Activated T-cell treated with anti-CD3 and anti-CD28 coated beads, Interleukin-2, amount 50 U/mL, for 72 hours (primary cell): Measurements from ENCODE around the gene C19orf12. TPM values are rescaled to one million over a fixed set of nuclear protein-coding genes. Genes with fewer than 3 reads are reported as not detected.
A peak's percentile ranks its signal among the peaks of the same experiment; 100 is the strongest.

Experiments used
- ATAC-seq, 2 donors: fragments of 150-1000 bp; cut with Tn5 transposase; replicated peaks in 1 of 2; 2 replicates each; pipeline ENCODE4 v1.10.0; 2021; ENCODE audit warnings: moderate library complexity in 2 of 2, mild to moderate bottlenecking in 1 of 2
- DNase-seq, 2 donors: peaks; one replicate each; pipeline ENCODE4 v3.0.0; 2021 to 2022; ENCODE audit warnings: mixed read lengths in 1 of 2
- H3K27ac Mint-ChIP-seq: one replicate; pipeline ENCODE4 v1.8.0; 2022; ENCODE audit warnings: mild to moderate bottlenecking, moderate library complexity, mixed read lengths
- H3K27me3 Mint-ChIP-seq: one replicate; pipeline ENCODE4 v1.8.0; 2022; ENCODE audit warnings: low read depth, mixed read lengths
- H3K36me3 Mint-ChIP-seq, 2 donors: one replicate each; pipeline ENCODE4 v1.8.0; 2022; ENCODE audit warnings: mixed read lengths in 2 of 2, mild to moderate bottlenecking in 1 of 2; ENCODE audit not compliant: insufficient read depth in 2 of 2
- H3K4me1 Mint-ChIP-seq: one replicate; pipeline ENCODE4 v1.8.0; 2022; ENCODE audit warnings: low read depth, mixed read lengths
- H3K4me3 Mint-ChIP-seq, 2 donors: one replicate each; pipeline ENCODE4 v1.8.0; 2022; ENCODE audit warnings: mild to moderate bottlenecking in 2 of 2, mixed read lengths in 2 of 2, moderate library complexity in 2 of 2
- H3K9me3 Mint-ChIP-seq, 2 donors: one replicate each; pipeline ENCODE4 v1.8.0; 2022; ENCODE audit warnings: mixed read lengths in 2 of 2
- total RNA-seq, 2 donors: library from RNA; stranded (reverse); gene quantifications; one replicate each; pipeline ENCODE4 v1.2.3, GENCODE V29; 2022

C19orf12 gene
- total RNA-seq, 2 donors from 2014 or later, result 32.1 to 35.6 TPM

DNA sequence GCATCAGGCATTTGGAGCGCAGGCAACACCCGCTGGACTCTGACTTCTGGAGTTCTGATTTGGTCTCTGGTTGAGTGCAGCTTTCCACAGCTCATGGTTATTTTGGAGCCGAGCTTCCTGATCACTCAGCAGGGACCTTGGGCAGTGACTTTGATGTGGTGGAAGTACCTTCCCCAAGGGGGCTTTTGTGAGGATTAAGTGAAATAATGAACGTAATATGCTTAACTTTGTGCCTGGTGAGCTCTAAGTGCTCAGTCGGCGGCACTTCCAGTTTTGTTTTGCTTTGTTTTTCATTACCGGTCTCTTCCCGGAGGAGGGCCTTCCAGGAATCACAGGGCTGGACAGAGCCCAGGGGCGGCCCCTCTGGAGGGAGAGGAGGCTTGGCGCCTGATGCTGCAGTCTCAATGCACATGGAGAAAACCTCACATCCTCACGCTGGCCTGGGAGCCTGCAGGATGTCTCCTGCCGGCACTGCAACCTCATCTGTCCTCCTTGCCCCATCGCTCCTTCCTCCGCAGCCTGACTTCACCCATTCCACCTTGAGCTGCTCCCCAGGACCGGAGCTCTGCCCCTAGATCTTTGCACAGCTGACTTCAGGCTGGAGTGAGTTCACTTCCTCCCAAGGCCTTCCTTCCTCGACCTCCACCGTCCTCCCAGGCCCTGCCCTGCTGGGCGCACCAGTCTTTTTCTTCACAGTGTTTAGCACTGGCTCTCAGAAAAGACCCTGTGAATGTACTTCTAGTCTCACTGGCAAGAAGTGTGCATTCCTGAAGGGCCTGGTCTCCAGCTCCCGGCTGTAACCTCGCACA is 48.3 kb downstream of the C19orf12 start:
- peak overlapping the region; percentile 85 to 93 for H3K4me3 Mint-ChIP-seq
- ATAC-seq, result no peak

GRCh38 chr19:29665826-29666577 is 49.1 kb downstream of the C19orf12 start:
- no peak for DNase-seq
- Mint-ChIP-seq H3K4me3 (peak overlapping the region; percentile 85 to 93), H3K36me3 (peaks cover 5 to 15% of the 10 kb centered on the region in 2 donors), H3K27me3 (no peaks in the 10 kb centered on the region), H3K27ac (peak overlapping the region; percentile 80), H3K9me3 (no peaks in the 10 kb centered on the region), H3K4me1 (peaks cover 76% of the 10 kb centered on the region)
- no peak for ATAC-seq

More for the DNA sequence above, 48.3 kb downstream of the C19orf12 start:
- no peaks in the 10 kb centered on the region for H3K27me3 Mint-ChIP-seq
- no peak for DNase-seq
- H3K36me3 Mint-ChIP-seq, result peaks cover 10 to 21% of the 10 kb centered on the region in 2 donors
- peaks cover 0 to 2% of the 10 kb centered on the region in 2 donors for H3K9me3 Mint-ChIP-seq
- H3K4me1 Mint-ChIP-seq, result peaks cover 78% of the 10 kb centered on the region
- peak overlapping the region; percentile 78 for H3K27ac Mint-ChIP-seq

GRCh38 chr19:29665215-29665825 is 49.7 kb downstream of the C19orf12 start, which contains the start of gene PLEKHF1:
Gene PLEKHF1 (plus strand): TSS chr19:29665461. CDS start chr19:29673840, 8,379 bp downstream.
- Mint-ChIP-seq H3K27me3 (no peaks in the 10 kb centered on the region), H3K4me3 (peak within 1 kb of the TSS; percentile 85 to 93), H3K9me3 (no peaks in the 10 kb centered on the region), H3K4me1 (peaks cover 75% of the 10 kb centered on the region), H3K27ac (peak within 1 kb of the TSS; percentile 80), H3K36me3 (peaks cover 5 to 12% of the 10 kb centered on the region in 2 donors)
- ATAC-seq (peak; percentile 83 to 85), DNase-seq (peak; percentile 91 to 97)

GRCh38 chr19:29664753-29665214 is 50.3 kb downstream of the C19orf12 start:
- Mint-ChIP-seq H3K27ac (no peak overlapping the region), H3K4me1 (peaks cover 70% of the 10 kb centered on the region), H3K9me3 (no peaks in the 10 kb centered on the region), H3K27me3 (no peaks in the 10 kb centered on the region), H3K36me3 (peaks cover 5 to 8% of the 10 kb centered on the region in 2 donors), H3K4me3 (peak overlapping the region; percentile 69 to 85)
- ATAC-seq, result peak in 1 of 2 donors; percentile 42
- no peak for DNase-seq

DNA sequence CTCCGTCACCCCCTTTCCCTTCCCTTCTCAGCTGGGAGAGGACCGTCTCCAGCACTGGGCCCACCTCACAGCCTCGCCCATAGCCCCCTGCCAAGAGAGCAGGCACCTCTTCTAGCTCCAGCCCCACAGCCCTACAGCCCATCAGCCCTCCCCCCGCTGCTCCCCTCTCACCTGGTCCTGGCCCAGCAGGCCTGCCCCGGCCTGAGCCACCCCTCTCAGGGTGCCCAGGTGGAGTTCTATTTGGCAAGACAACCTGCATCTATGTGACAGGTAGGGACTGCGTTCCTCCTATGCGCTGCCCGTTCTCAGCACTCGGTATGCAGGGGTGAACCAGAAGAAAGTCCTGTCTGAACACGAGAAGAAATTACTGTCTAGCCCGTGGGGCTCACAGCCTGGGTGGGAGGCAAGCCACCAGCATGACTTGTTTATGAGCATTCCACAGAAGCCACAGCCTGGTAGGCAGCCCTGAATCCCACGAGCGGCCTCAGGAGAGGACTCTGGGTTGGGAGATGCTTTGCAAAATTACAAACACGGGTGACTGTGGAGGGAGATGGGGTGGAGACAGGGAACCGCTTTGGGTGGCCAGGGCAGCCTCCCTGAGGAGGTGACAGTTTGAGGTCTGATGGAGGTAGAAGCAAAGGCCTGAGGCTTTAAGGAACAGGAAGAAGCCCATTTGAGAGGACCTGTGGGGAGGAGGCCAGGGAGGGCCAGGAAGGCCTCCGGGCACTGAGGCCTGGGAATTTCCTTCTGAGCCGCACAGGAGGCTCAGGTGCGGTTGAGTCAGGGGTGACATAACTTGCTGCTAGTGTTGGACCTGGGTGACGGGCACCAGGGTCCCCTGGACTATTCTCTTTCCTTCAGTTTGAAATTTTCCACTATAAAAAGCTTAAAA is 51.0 kb downstream of the C19orf12 start:
- ATAC-seq, result no peak
- Mint-ChIP-seq H3K36me3 (peaks cover 4% of the 10 kb centered on the region in 2 donors), H3K4me1 (peaks cover 63% of the 10 kb centered on the region), H3K9me3 (no peaks in the 10 kb centered on the region), H3K27ac (no peak overlapping the region), H3K4me3 (peak overlapping the region; percentile 69 to 85), H3K27me3 (no peaks in the 10 kb centered on the region)
- DNase-seq, result no peak

DNA sequence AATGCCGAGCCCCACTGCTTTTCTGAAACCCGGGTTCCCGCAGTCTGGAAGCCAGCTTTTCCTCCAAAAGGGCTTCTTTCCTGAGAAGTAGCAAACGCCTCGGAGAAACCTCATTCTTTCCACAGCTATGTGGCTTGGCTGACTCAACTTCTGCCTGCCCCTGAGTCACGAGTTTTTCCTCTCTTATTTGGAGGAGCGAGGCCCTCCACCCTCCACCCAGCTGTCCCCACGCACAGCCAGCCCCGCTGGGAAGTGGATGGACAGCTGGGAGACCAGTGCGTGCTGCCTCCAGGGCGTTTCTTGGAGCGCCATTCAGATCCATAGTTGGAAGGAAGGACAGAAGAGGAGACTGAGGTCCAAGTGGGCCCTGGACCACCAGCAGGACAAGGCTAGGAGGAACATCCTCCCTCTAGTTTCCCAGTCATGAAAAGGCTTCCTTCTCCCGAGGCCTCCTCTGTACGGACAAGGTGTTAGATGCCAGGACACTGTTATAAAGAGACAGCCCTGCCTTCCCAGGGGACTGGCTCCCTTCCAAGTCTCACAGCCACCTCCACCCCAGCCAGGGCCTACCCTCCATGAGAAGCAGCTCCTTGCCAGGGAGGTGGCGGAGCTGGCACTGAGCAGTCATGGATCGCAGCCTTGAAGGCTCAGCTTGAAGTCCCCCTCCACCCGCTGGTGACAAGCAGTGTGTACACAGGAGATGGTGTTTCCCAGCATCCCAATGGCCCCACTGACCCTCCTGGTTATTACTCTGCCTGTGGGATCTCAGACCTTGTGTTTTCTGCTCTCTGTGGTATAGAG is 52.3 kb downstream of the C19orf12 start:
- DNase-seq, result peak; percentile 60 to 64

DNA sequence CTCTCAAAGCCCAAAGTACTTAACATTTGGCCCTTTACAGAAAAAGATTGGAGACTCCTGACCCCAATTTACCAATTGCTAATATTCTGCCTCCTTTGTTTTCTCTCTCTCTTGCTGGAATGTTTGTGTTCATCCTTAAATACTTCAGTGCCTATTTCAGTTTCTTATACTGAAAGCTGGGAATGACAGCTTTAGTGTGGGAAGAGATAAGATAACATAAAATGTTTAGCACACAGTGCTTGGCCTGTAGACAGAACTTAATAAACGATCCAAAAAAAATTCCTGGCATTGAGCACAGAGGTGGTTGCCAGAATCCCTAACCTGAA is 52.8 kb downstream of the C19orf12 start:
- H3K9me3 Mint-ChIP-seq, result no peaks in the 10 kb centered on the region
- DNase-seq (no peak), ATAC-seq (no peak)
- peak overlapping the region; percentile 68 for H3K27ac Mint-ChIP-seq
- H3K27me3 Mint-ChIP-seq, result no peaks in the 10 kb centered on the region
- peaks cover 45% of the 10 kb centered on the region for H3K4me1 Mint-ChIP-seq
- peak overlapping the region; percentile 62 to 67 for H3K4me3 Mint-ChIP-seq
- H3K36me3 Mint-ChIP-seq, result peaks cover 4% of the 10 kb centered on the region in 2 donors

More for the DNA sequence above, 52.3 kb downstream of the C19orf12 start:
- H3K27ac Mint-ChIP-seq, result peak overlapping the region; percentile 68
- peak; percentile 29 to 33 for ATAC-seq
- H3K9me3 Mint-ChIP-seq, result no peaks in the 10 kb centered on the region
- H3K36me3 Mint-ChIP-seq, result peaks cover 4% of the 10 kb centered on the region in 2 donors
- H3K4me1 Mint-ChIP-seq, result peaks cover 50% of the 10 kb centered on the region
- H3K27me3 Mint-ChIP-seq, result no peaks in the 10 kb centered on the region
- H3K4me3 Mint-ChIP-seq, result peak overlapping the region; percentile 62 to 67

DNA sequence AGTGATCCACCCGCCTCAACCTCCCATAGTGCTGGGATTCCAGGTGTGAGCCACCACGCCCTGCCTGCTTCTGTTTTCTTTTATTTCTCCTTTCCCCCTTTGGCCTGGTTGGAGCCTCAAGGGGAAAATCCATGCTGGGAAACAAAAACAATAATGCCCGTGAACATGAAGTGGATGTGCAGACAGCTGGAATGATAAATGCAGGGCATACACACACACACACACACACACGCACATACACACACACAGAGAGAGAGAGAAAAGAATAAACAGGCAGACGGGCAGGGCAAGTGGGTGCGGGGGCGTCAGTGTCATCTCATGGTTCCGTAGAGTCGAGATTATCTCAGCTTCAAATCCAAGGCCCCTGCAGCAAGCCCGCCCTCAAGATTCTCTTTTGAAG is 54.2 kb downstream of the C19orf12 start:
- Mint-ChIP-seq H3K4me3 (peak overlapping the region; percentile 22 to 41), H3K9me3 (no peaks in the 10 kb centered on the region), H3K27ac (peak overlapping the region; percentile 64), H3K27me3 (no peaks in the 10 kb centered on the region), H3K36me3 (no peaks in the 10 kb centered on the region), H3K4me1 (peaks cover 40% of the 10 kb centered on the region)
- DNase-seq (peak in 1 of 2 donors; percentile 59), ATAC-seq (no peak)

DNA sequence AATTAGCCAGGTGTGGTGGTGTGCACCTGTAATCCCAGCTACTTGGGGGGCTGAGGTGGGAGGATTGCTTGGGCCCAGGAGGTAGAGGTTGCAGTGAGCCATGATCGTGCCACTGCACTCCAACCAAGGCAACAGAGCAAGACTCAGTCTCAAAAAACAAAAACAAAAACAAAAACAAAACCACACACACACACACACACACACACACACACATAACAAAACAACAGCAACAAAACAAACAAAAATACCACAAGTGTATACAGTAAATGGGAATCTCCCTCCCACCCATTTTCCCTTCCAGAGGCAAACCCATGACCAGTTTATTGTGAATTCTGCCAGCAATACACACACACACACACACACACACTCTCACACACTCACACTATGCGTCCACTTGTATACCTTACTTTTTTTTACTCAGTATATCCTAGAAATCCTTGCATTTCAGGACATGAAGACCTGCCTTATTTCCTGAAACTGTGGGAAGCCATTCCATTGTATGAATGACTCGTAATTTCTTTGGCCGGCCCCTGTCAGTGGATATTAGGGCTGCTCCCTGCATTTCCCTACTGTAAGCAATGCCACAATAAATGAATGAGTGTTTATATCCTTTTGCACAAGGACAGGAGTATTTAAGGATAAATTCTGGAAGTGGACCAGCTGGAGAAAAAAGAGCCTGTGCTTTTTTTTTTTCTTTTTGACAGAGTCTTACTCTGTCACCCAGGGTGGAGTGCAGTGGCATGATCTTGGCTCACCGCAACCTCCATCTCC is 56.7 kb downstream of the C19orf12 start:
- Mint-ChIP-seq H3K27me3 (peaks cover 1% of the 10 kb centered on the region), H3K27ac (no peak overlapping the region), H3K4me1 (peaks cover 36% of the 10 kb centered on the region), H3K4me3 (no peak overlapping the region), H3K9me3 (no peaks in the 10 kb centered on the region), H3K36me3 (peaks cover 0 to 3% of the 10 kb centered on the region in 2 donors)
- ATAC-seq, result no peak
- DNase-seq, result no peak

- Mint-ChIP-seq H3K9me3 (peaks cover 0 to 2% of the 10 kb centered on the region in 2 donors), H3K4me1 (peaks cover 14% of the 10 kb centered on the region), H3K27me3 (peaks cover 16% of the 10 kb centered on the region), H3K36me3 (peaks cover 0 to 3% of the 10 kb centered on the region in 2 donors), H3K27ac (no peak overlapping the region), H3K4me3 (no peak overlapping the region)
- DNase-seq (no peak), ATAC-seq (no peak)
These were observed 59.3 kb downstream of the C19orf12 start for GRCh38 chr19:29655648-29656335.
